HL-60/S4 treated with retinoic acid at 250 ng/mL for 4 days and 3 days (cell line): ENCODE measurements around the gene COL23A1.

Source experiments
- in situ Hi-C: fragments of 300-500 bp; cut with MboI; formaldehyde crosslinking; loops from 2 replicates; pipeline ENCODE4 v1.7.0; 2022; ENCODE audit warnings: low sequenced_read_pairs

COL23A1 gene

GRCh38 chr5:178535299-178536175 lies 54.7 kb downstream of the COL23A1 start:
- in situ Hi-C loops = no loop called here

GRCh38 chr5:178533136-178533535 lies 57.1 kb downstream of the COL23A1 start:
- in situ Hi-C loops = no loop called here

- in situ Hi-C loops = no loop called here
Measured at GRCh38 chr5:178532666-178533065, 57.5 kb downstream of the COL23A1 start.

- in situ Hi-C loops = no loop called here
Measured at GRCh38 chr5:178532236-178532635, 58.0 kb downstream of the COL23A1 start.

GRCh38 chr5:178531786-178532185 lies 58.4 kb downstream of the COL23A1 start:
- in situ Hi-C loops = no loop called here

- in situ Hi-C loops = no loop called here
Measured at GRCh38 chr5:178530526-178530925, 59.7 kb downstream of the COL23A1 start.

GRCh38 chr5:178529080-178529479 lies 61.1 kb downstream of the COL23A1 start:
- in situ Hi-C loops = no loop called here

- in situ Hi-C loops = no loop called here
Measured at GRCh38 chr5:178527458-178528307, 62.5 kb downstream of the COL23A1 start.

- in situ Hi-C loops = no loop called here
Measured at GRCh38 chr5:178526773-178527457, 63.3 kb downstream of the COL23A1 start.

GRCh38 chr5:178525906-178526732 lies 64.1 kb downstream of the COL23A1 start:
- in situ Hi-C loops = no loop called here

- in situ Hi-C loops = no loop called here
Measured at GRCh38 chr5:178524093-178524882, 65.9 kb downstream of the COL23A1 start.

GRCh38 chr5:178522361-178522760 lies 67.8 kb downstream of the COL23A1 start:
- in situ Hi-C loops = no loop called here

- in situ Hi-C loops = no loop called here
Measured at GRCh38 chr5:178520851-178521250, 69.3 kb downstream of the COL23A1 start.

GRCh38 chr5:178519804-178520203 lies 70.4 kb downstream of the COL23A1 start:
- in situ Hi-C loops = no loop called here

GRCh38 chr5:178519155-178519554 lies 71.0 kb downstream of the COL23A1 start:
- in situ Hi-C loops = no loop called here

GRCh38 chr5:178516504-178517235 lies 73.5 kb downstream of the COL23A1 start:
- in situ Hi-C loops = no loop called here

GRCh38 chr5:178515776-178516503 lies 74.3 kb downstream of the COL23A1 start:
- in situ Hi-C loops = no loop called here

GRCh38 chr5:178514851-178515418 lies 75.3 kb downstream of the COL23A1 start:
- in situ Hi-C loops = no loop called here
